Daoy (cell line): ENCODE results near the gene NEMP1. TPM values are rescaled to one million over a fixed set of nuclear protein-coding genes. Genes with fewer than 3 reads are reported as not detected.
"Not testable (repeated sequence)": the region's sequence is repeated elsewhere in the genome, so short reads cannot be mapped to it uniquely, and the experiment has no call there.

Experiments used
- DNase-seq: peaks from one replicate; pipeline ENCODE4 v3.0.0-alpha.2; 2015; ENCODE audit warnings: low read depth
- total RNA-seq: library from RNA; depleted of rRNA; stranded (reverse); fragments of >200 nt; shearing (Covaris generic); gene quantifications from 2 replicates; pipeline ENCODE4 v1.2.3, GENCODE V29; 2014

The NEMP1 gene
- total RNA-seq, 1 experiment from 2014 or later, result 34.1 TPM

DNA sequence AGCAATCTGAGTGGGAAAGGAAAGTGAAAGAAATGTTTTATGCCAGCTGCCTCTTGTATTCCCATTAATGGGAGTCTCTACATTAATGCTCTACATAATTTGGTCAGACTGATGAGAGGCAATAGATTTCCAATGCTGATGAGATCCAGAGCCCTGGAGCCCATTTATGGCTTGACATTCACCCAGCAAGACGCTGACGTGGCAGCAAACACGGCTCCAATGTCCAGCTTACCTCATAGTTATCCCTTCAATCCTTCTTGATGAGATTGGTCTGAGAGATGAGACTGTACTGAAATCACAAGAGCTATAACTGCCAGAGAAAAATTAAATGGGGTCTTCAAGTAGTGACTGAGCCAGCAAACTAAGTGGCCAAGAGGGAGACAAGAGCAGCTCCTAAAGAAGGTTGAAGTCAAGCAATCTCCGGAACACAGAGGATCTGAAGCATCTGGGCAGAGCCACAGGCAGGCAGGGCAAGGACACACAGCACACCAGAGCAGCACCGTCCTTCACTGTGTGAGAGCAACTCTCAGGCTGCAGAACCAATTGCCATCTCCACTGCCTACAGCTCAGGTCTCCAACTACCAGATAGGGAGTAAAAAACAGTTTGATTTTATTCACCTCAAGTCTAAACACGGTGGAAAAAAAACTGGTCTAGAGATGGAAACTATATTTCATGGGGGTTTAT lies 21.4 kb downstream of the NEMP1 start:
- no peak for DNase-seq

DNA sequence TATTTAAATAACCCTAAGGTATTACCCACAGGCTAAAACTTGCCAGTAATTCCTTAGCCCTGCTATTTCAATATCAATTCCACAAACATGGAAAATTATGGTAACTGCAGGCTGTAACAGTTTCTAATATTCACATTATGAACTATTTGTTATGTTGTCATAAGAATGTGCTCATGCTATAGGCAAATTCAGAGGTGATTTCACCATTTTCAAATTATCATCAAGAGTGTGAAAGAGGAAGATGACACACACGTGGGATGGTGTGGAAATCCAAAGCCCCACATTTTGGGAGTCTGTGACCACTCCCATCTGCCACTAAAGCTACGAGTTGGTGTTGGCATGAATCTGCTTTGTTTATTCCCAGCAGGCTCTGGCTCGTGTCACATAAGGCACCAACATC lies 22.8 kb downstream of the NEMP1 start:
- DNase-seq, result no peak

GRCh38 chr12:57053901-57054300 lies 24.7 kb downstream of the NEMP1 start:
- DNase-seq, result not testable (repeated sequence)

DNA sequence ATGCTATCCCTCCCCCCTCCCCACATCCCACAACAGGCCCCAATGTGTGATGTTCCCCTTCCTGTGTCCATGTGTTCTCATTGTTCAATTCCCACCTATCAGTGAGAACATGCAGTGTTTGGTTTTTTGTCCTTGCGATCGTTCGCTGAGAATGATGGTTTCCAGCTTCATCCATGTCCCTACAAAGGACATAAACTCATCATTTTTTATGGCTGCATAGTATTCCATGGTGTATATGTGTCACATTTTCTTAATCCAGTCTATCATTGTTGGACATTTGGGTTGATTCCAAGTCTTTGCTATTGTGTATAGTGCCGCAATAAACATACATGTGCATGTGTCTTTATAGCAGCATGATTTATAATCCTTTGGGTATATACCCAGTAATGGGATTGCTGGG lies 25.4 kb downstream of the NEMP1 start:
- not testable (repeated sequence) for DNase-seq

- no peak for DNase-seq
These were observed 27.6 kb downstream of the NEMP1 start for GRCh38 chr12:57051011-57051410.

DNA sequence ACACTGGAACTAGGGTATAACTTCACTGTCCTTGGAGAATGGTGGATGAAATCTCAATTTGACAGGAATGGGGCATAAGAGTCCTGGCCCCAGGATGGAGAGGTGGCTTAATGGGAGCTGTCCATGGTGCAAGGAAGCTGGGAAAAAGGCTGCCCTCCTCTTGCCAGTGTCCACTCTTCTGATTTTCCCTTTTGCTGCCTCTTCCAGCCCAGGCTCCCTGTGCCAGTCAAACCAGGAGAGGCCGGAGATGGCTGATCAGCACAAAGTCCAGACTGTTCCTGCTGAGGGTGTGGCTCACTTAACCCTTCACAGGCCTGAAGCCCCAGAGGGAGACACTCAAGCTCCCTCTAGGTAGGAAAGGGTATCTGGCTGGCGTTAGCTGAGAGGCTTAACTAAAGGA lies 28.7 kb downstream of the NEMP1 start, which contains the start of gene MYO1A:
Gene MYO1A (minus strand): TSS at position 240 of the 400 bp plus-strand sequence. CDS start 1,806 bp downstream, outside the sequence.
- no peak for DNase-seq

DNA sequence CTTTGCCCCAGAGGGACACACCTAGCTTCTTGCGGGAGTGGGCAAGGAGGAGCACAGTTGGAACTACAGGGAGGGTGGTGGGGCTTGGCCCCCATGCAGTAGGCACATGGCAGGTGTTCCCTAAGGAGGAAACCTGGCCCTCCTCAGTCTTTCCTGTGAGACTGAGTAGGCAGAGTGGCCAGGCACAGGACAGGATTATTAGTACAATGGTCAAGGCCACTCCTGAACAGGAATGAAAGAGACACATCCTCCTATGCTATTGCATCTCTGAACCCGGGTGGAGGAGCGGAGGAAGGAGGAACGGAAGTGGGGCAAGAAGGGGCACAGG lies 29.5 kb downstream of the NEMP1 start:
- DNase-seq, result no peak

GRCh38 chr12:57048423-57049118 lies 30.0 kb downstream of the NEMP1 start:
- DNase-seq, result no peak

DNA sequence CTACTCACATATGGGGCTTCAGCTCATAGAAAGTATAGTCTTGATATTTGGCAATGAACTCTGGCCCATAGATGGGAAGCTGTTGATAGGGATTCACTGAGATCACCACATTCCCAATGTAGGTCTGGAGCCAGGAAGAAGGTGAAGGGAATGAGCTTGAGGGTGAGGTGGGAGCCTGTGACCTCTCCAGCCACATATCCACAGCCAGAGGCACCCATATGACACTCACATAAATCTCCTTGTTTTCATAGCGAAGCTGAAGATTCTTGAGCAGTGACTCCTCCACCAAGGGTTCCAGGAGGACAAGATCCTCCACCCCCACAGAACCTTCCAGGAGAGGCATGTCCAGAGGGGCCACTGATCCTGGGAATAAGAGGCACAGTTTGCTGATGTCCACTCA lies 30.6 kb downstream of the NEMP1 start:
- no peak for DNase-seq

DNA sequence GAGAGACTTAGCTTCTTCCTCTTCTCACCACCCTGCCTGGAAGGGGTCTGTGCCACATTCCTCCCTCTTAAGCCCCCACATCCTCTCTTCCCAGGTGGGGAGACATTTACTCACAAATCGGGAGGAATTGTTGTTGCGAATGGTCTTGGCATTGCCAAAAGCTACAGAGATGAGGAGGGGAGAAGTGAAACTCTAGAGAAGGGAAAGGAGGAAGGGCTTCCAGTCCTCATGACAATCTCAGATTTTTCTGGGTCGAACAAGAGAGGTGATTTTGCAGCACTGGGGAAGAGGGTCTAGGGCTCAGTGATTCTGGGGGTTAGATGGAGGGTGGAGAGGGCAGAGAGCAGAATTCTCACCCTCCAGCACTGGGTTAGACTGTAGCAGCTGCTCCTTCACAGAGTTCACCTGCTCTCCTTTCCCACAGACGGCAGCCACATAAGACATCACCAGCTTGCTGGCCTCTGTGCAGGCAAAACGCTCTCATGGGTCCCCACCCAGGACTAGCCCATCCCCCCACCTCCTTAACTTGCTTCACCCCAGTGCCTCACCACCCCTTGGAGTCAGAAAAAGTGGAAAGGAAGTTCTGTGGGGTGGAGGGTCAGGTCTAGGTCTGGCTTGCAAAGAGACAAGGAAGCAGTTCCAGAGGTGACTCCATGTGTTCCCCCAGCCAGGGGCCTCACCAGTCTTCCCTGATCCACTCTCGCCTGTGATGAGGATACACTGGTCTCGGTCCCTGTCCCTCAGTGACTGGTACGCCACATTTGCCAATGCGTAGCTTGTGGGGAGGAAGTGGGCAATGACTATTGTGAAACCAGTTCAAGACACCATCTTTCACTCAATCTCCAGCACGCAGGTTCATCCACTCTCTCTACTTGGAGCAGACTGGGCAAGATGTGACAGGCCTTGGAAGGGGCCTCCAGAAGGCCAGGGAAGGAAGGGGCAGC lies 31.4 kb downstream of the NEMP1 start:
- DNase-seq, result no peak

DNA sequence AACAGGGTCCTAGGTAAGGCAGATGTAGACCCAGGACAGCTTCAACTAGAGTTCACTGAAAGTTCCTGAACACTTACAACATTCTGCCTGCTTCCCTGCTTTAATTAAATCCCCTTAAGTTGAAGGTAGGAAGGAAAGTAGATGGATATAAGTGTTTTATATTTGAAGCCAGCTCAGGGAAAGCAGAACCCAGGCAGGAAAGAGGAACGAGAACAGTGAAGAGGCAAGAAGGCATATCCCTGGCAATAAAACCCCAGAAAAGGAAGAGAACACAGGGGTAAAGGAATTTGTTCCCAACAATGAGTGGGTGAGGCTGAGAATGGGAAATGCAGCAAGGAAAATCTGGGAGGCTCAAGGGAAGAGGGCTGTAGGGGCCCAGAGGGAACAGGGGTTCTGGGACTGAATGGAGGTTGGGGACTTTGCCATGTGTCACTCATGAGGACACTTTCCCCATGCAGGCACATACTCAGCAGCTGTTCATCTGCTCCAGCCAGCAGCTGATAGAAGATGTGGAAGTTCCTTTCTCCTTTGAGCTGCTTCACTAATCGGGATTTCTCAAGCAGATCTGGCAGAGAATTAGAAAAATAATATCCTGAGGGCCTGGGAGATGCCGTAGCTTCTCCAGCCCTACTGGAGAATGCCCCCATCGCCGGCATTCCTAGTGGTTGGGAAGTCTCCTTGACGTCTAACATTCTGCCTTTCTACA lies 32.4 kb downstream of the NEMP1 start:
- no peak for DNase-seq

DNA sequence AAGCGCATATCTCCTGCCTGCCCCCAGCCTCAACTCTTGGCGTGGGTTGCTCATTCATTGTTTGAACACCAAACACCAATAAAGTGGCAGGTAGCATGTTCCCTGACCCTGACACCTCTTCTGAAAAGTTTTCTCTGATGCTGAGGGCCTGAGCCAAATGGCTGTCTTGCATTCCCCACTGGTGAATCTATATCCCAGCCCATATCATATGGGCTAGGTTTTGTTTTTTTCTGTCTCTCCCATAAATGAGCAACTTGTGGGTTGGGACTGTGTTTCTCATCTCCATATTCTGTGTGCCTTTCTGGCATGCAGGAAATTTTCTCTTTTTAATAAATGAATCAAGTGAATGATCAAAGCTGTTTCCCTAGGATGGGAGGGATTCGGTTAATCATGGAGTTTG lies 33.7 kb downstream of the NEMP1 start:
- no peak for DNase-seq

- no peak for DNase-seq
These were observed 34.1 kb downstream of the NEMP1 start for GRCh38 chr12:57044468-57044867.

- DNase-seq, result no peak
These were observed 35.9 kb downstream of the NEMP1 start for GRCh38 chr12:57042695-57043094.

- DNase-seq, result no peak
These were observed 37.8 kb downstream of the NEMP1 start for GRCh38 chr12:57040750-57041149.

GRCh38 chr12:57040211-57040610 lies 38.4 kb downstream of the NEMP1 start:
- no peak for DNase-seq

DNA sequence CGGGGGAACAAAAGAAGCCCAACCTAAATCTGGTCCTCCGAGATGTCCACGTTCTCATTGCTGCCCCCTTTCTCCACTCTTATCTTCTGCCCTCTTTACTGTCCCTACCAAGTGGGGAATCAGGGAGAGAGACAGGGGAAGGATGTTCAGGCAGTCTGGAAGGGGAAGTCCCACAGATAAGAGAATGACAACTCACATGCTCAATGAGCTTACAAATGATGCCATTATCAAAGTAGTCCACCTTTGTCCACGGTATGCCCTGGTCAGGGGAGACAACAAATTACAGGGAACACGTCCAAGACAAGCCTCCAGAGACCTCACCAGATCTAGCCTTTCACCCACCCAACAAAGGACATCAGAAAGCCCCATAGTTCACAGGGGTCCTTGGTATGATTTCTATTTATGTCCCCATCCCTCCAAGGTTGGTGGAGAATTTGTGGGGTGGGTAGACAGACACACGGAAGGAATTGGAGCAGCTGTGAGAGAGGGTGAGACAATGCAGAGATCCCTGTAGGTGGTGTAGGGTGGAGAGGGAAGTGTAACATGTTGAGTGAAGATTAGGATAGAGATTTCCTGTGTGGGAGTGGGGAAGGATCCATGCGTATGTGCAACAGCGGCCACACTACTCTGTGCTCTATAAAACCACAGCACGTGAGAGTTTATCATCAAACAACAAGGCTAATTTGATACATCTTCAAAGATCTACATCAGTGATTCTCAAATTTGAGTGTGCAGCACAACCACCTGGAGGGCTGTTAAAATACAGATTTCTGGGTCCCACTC lies 39.4 kb downstream of the NEMP1 start:
- DNase-seq, result no peak

GRCh38 chr12:57037264-57037663 lies 41.3 kb downstream of the NEMP1 start:
- no peak for DNase-seq

DNA sequence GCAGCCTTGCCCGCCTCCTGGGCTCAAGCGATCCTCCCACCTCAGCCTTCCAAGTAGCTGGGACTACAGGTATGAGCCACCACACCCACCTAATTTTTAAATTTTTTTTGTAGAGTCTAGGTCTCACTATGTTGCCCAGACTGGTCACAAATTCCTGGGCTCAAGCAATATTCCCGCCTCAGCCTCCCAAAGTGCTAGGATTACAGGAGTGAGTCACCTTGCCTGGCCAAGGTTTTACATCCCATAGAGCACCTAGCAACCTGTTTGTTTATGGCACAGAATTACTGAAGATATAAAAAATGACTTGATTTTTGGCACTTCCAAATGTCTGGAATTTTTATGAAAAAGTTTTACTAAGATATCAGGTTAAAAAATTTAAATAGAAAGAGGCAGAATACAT lies 45.2 kb downstream of the NEMP1 start:
- DNase-seq, result peak; percentile 25

- DNase-seq, result no peak
These were observed 46.8 kb downstream of the NEMP1 start for GRCh38 chr12:57031789-57032188.

GRCh38 chr12:57031138-57031725 lies 47.4 kb downstream of the NEMP1 start:
- peak; percentile 17 for DNase-seq
